Measurements from ENCODE around the gene RND3.

RND3 gene

DNA sequence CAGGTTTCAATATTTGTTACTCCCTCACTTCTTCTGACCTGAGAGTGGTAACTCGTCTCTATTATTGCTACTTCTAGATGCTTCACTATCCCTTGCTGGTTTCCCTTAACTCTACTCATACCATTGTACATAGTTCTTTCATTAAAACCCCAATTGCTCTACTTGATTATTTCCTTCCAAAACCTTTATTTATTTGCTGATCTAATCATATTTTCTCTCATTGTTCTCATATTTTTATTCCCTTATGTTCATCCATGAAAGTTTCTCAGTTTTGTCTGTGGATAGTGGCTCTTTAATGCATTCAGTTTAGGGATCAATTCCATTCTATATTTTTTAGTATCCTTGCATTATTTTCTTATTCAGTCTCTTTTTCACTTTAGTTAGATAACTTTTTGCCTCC, 42.1 kb downstream of the RND3 start:
- DNase-seq: no peak

DNA sequence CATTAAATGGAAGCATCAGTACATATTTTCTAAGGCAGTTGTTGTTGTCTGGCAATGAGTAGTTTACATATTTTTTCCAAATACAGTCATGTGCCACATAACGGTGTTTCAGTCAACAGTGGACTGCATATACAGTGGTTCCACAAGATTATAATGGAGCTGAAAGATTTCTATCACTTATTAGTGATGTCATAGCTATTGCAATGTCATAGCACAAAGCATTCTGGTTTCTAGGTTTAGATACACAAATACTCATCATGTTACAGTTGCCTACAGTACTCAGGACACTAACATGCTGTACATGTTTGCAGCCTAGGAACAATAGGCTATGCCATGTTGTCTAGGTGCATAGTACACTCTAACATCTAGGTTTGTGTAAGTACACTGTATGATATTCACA, 45.0 kb downstream of the RND3 start:
- no peak for DNase-seq

- DNase-seq: no peak
Observed at GRCh38 chr2:150441784-150442183, 45.7 kb downstream of the RND3 start.

- DNase-seq: no peak
Observed at GRCh38 chr2:150441226-150441625, 46.2 kb downstream of the RND3 start.

- DNase-seq: no peak
Observed at GRCh38 chr2:150438654-150439053, 48.8 kb downstream of the RND3 start.

DNA sequence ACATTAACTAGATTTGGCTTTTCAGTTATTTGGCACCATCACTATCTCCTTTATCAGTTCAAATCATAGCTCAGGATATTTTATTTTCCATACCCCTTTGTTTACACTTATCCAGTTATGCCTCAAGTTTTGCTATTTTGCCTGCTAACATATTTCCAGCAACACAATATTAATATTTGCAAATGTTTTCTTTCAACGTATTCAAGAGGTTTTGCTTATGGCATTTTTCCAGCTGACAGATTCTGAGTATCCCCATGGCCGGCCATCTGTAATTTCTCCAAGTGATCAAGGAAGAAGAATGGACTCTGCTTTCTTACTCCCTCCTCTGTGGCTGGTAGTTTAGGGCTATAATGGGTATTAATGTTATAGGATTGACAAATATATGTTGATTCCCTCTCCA, 49.4 kb downstream of the RND3 start:
- DNase-seq: no peak

DNA sequence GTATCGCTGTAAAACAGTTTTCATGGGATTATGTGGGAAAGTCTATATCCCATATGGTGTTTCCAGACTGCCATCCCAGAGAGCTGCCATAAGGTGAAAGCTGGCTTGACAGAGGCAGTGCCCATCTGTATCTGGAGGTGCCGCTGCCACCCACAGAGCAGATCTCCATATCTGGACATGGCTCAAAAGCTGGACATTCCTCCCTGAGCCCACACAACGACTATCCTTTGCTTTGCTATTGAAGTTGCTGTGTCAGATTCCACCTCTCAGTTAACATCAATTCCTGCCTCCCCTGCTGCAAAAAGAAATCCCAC, 55.2 kb downstream of the RND3 start:
- no peak for DNase-seq

DNA sequence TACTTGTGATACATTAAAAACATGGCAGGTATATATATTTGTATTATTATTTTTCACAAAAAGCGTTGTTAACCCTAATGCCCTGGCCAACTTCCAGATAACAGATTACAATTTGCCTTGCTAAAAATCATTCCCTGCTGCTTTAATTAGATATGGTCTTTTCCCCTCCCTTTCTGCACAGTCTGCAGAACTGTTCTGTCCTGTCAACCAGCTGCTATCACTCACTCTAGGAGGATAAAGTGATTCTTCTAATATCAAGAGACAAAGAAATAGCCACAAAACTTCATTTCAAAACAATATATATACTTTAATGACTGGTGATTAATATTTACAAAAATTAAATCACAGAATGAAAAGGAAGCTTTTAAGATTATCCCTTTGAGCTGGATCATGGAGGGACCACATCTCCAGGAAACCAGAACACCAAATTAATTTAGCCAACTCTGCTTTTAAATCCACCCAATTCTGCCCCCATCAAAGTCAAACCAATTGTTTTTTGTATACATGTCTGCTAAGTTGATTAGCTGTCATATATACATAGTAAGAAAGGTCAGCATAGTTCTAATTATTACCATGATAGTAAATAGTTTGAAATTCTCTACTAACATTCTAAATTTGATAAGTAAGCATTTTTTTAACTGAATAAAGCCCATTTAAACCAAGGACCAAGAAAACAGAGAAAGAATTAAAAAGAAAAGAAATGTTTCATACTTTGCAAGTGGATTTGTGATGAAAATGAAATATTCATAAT, 55.7 kb downstream of the RND3 start:
- DNase-seq: no peak

- no peak for DNase-seq
Observed at GRCh38 chr2:150429384-150429961, 58.0 kb downstream of the RND3 start.

- DNase-seq: no peak
Observed at GRCh38 chr2:150428641-150429040, 58.8 kb downstream of the RND3 start.

DNA sequence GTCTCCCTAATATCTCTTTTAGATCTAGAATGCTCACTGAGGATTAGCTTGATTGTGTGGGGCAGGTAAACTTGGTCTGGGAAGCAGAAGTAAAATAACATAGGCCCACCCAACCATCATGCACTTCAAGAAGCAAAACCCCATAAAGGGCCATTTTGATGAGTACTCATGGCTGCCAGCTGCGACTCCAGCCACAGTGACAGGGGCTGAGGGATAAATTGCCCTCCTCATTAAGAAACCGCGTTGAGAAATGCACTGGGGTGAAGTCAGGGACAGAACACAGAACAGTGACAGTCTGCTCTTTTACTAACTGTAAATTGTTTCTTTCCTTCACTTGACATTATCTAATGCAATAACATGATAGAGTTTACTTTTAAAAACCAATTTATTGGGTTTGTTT, 60.2 kb downstream of the RND3 start:
- DNase-seq: no peak

GRCh38 chr2:150426724-150427123, 60.7 kb downstream of the RND3 start:
- no peak for DNase-seq

GRCh38 chr2:150426315-150426714, 61.2 kb downstream of the RND3 start:
- DNase-seq: no peak

- peak in 18 of 56 donors; percentile 3 to 39 (median 11) for DNase-seq
Observed at GRCh38 chr2:150425121-150425955, 62.1 kb downstream of the RND3 start.

- no peak for DNase-seq
Observed at GRCh38 chr2:150424406-150424805, 63.1 kb downstream of the RND3 start.

DNA sequence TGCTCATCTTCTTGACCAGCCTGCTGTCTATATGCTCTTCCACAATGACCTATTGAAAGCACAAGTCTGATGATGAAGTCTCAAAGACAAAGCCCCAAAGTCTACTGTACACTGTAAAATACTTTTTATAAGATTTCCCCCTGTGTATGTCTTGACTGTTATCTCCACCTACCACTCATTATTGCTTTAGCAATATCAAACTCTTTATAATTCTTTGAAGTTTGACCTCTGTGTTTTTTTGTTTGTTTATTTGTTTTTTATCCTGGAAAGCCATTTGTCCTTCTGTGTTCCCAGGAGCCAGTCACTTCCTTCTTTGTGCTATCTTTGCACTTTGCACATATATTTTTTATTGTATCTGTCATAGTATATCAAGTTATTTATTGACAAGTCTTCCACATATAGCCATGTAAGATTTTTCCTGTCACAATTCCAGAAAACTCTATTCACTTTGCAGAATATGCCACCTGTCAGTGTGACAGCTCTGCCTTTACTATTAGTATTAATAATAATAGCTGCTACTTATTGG, 66.3 kb downstream of the RND3 start:
- no peak for DNase-seq

- no peak for DNase-seq
Observed at GRCh38 chr2:150418916-150419315, 68.6 kb downstream of the RND3 start.

Data from amygdala (tissue), 56 donors.